GM18502 (cell line): ENCODE results near the gene TTLL6.

Experiments used
- ATAC-seq: cut with Tn5 transposase; IDR thresholded peaks from one replicate; pipeline ENCODE4 v1.9.1; 2021; ENCODE audit warnings: mild to moderate bottlenecking; ENCODE audit not compliant: unreplicated experiment, poor library complexity

TTLL6 gene

GRCh38 chr17:48769009-48769675 lies 47.9 kb downstream of the TTLL6 start:
- ATAC-seq, result no peak

GRCh38 chr17:48767263-48767774 lies 49.7 kb downstream of the TTLL6 start:
- ATAC-seq, result no peak

- ATAC-seq, result no peak
These were observed 55.9 kb downstream of the TTLL6 start for GRCh38 chr17:48761114-48761513.

GRCh38 chr17:48760411-48760810 lies 56.6 kb downstream of the TTLL6 start:
- ATAC-seq, result no peak

GRCh38 chr17:48759288-48759687 lies 57.7 kb downstream of the TTLL6 start:
- ATAC-seq, result no peak

GRCh38 chr17:48757524-48757961 lies 59.5 kb downstream of the TTLL6 start:
- ATAC-seq, result no peak

- no peak for ATAC-seq
These were observed 60.2 kb downstream of the TTLL6 start for GRCh38 chr17:48756830-48757251.

GRCh38 chr17:48755356-48755755 lies 61.7 kb downstream of the TTLL6 start:
- ATAC-seq, result no peak

- no peak for ATAC-seq
These were observed 62.3 kb downstream of the TTLL6 start for GRCh38 chr17:48754500-48755261.

GRCh38 chr17:48753794-48754499 lies 63.1 kb downstream of the TTLL6 start:
- no peak for ATAC-seq

- ATAC-seq, result no peak
These were observed 64.4 kb downstream of the TTLL6 start for GRCh38 chr17:48752399-48753288.

- ATAC-seq, result no peak
These were observed 65.2 kb downstream of the TTLL6 start for GRCh38 chr17:48751733-48752398.

GRCh38 chr17:48751172-48751571 lies 65.9 kb downstream of the TTLL6 start:
- ATAC-seq, result no peak

- ATAC-seq, result no peak
These were observed 67.1 kb downstream of the TTLL6 start for GRCh38 chr17:48749621-48750553.

- ATAC-seq, result no peak
These were observed 68.1 kb downstream of the TTLL6 start for GRCh38 chr17:48748718-48749566.

GRCh38 chr17:48747445-48748363 lies 69.3 kb downstream of the TTLL6 start:
- no peak for ATAC-seq
